HepG2 (cell line): ENCODE data around the gene CERS1. TPM values are rescaled to one million over a fixed set of nuclear protein-coding genes. Genes with fewer than 3 reads are reported as not detected.
A peak's percentile ranks its signal among the peaks of the same experiment; 100 is the strongest.

Experiments used
- ATAC-seq: fragments of 200-7000 bp; cut with Tn5 transposase; 3 replicates; pipeline ENCODE4 v1.9.1; 2020; ENCODE audit warnings: mild to moderate bottlenecking, moderate library complexity
- BruUV-seq: library from RNA; stranded (reverse); fragments of 400-500 nt; replicated peaks from 2 replicates; lab custom pipeline; 2021; lab: Mats Ljungman, UMichigan
- CTCF ChIA-PET: fragments of 300-600 bp; formaldehyde crosslinking; extraction: SDS; loops from one replicate; lab custom pipeline; 2021; ENCODE audit warnings: low total read pairs, inconsistent platforms, low intra/inter-chr PET ratio; lab: Yijun Ruan, JAX
- POLR2A ChIA-PET: fragments of 350-600 bp; sonication (Branson Sonifier 250); formaldehyde crosslinking; loops from one replicate; lab custom pipeline; 2020; ENCODE audit warnings: antibody characterized with exemption, inconsistent platforms; lab: Yijun Ruan, JAX
- DNase-seq: peaks from one replicate; pipeline ENCODE4 v3.0.0-alpha.2; 2015; ENCODE audit warnings: low spot score
- FAIRE-seq: peaks from 3 replicates; lab custom pipeline; 2011; peaks lifted over from hg19 to GRCh38; lab: Jason Lieb, UNC
- H2AFZ ChIP-seq: one replicate; pipeline ENCODE4 v1.6.1; 2011; ENCODE audit warnings: low read length, inconsistent platforms
- H3K27ac ChIP-seq: fragments of 300-600 bp; 3 replicates; pipeline ENCODE4 v1.8.0; 2011; ENCODE audit warnings: mixed run types, mild to moderate bottlenecking, mixed read lengths, low read length, inconsistent platforms; ENCODE audit not compliant: insufficient read depth; ENCODE audit errors: extremely low read length
- H3K27me3 ChIP-seq, 2 experiments: fragments of 200-600 bp in 1 of 2; 2 replicates in 1 of 2; 3 replicates in 1 of 2; pipeline versions ENCODE4 v1.6.0 to v1.8.0; 2011; ENCODE audit warnings: low read length in 2 of 2, mild to moderate bottlenecking in 2 of 2, moderate library complexity in 2 of 2, inconsistent platforms in 1 of 2; ENCODE audit not compliant: insufficient read depth in 2 of 2, control insufficient read depth in 1 of 2
- H3K36me3 ChIP-seq, 2 experiments: fragments of 200-600 bp in 1 of 2; replicated peaks in 1 of 2; 2 replicates in 1 of 2; 3 replicates in 1 of 2; pipeline versions ENCODE4 v1.5.1 to v1.8.0; 2011; ENCODE audit warnings: low read length in 2 of 2, inconsistent platforms in 1 of 2; ENCODE audit not compliant: insufficient read depth in 2 of 2, control insufficient read depth in 1 of 2
- H3K4me1 ChIP-seq: 2 replicates; pipeline ENCODE4 v1.5.1; 2012; ENCODE audit warnings: low read length, inconsistent platforms; ENCODE audit not compliant: insufficient read depth
- H3K4me2 ChIP-seq: 2 replicates; pipeline ENCODE4 v1.6.0; 2011; ENCODE audit warnings: low read depth, low read length, inconsistent platforms
- H3K4me3 ChIP-seq, 3 experiments: fragments of 200-600 bp in 1 of 3; sonication (generic), shearing (Covaris generic) in 1 of 3; replicated peaks in 1 of 3; 2 replicates each; pipeline ENCODE4 v1.5.1; 2011 to 2016; ENCODE audit warnings: low read length in 3 of 3, inconsistent platforms in 2 of 3, low read depth in 2 of 3, mild to moderate bottlenecking in 2 of 3, control low read depth in 1 of 3, mixed read lengths in 1 of 3; ENCODE audit not compliant: insufficient read depth in 1 of 3
- H3K79me2 ChIP-seq: one replicate; pipeline ENCODE4 v1.6.1; 2011; ENCODE audit warnings: low read length, inconsistent platforms; ENCODE audit not compliant: insufficient read depth
- H3K9ac ChIP-seq: 2 replicates; pipeline ENCODE4 v1.6.0; 2011; ENCODE audit warnings: mild to moderate bottlenecking, low read depth, low read length, inconsistent platforms; ENCODE audit not compliant: insufficient read depth
- H3K9me3 ChIP-seq: 2 replicates; pipeline ENCODE4 v1.5.1; 2012; ENCODE audit warnings: mild to moderate bottlenecking, low read length
- H4K20me1 ChIP-seq: 2 replicates; pipeline ENCODE4 v1.6.0; 2011; ENCODE audit warnings: inconsistent platforms, mild to moderate bottlenecking, low read length, moderate library complexity; ENCODE audit not compliant: insufficient read depth
- HMG20A ChIP-seq: IDR thresholded peaks from 2 replicates; pipeline ENCODE4 v1.6.1; 2016; ENCODE audit warnings: borderline replicate concordance
- MAX ChIP-seq: IDR thresholded peaks from 2 replicates; pipeline ENCODE4 v1.6.1; 2012; ENCODE audit warnings: inconsistent platforms
- PRDM4 ChIP-seq: sonication (generic); formaldehyde crosslinking; IDR thresholded peaks from 2 replicates; pipeline ENCODE4 v1.9.0; 2021; ENCODE audit warnings: missing genetic modification reagents, borderline replicate concordance
- SRF ChIP-seq: IDR thresholded peaks from 2 replicates; pipeline ENCODE4 v1.6.1; 2011; ENCODE audit warnings: mild to moderate bottlenecking, low read depth, low read length, moderate library complexity
- ZFY ChIP-seq: sonication (generic); formaldehyde crosslinking; IDR thresholded peaks from 2 replicates; pipeline ENCODE4 v1.4.0; 2020; ENCODE audit warnings: missing genetic modification reagents
- ZNF3 ChIP-seq: IDR thresholded peaks from 2 replicates; pipeline ENCODE4 v1.7.0; 2017; ENCODE audit warnings: inconsistent platforms
- ZNF646 ChIP-seq: sonication (generic); formaldehyde crosslinking; IDR thresholded peaks from 2 replicates; pipeline ENCODE4 v1.9.0; 2021; ENCODE audit warnings: mild to moderate bottlenecking, missing genetic modification reagents
- ZNF720 ChIP-seq: sonication (generic); formaldehyde crosslinking; IDR thresholded peaks from 2 replicates; pipeline ENCODE4 v1.4.0; 2020; ENCODE audit warnings: missing genetic modification reagents
- ZNF747 ChIP-seq: sonication (generic); formaldehyde crosslinking; IDR thresholded peaks from 2 replicates; pipeline ENCODE4 v1.8.1; 2023; ENCODE audit warnings: missing genetic modification reagents, mild to moderate bottlenecking, borderline replicate concordance
- ZNF770 ChIP-seq: sonication (generic); formaldehyde crosslinking; IDR thresholded peaks from 2 replicates; pipeline ENCODE4 v1.5.0; 2020; ENCODE audit warnings: mild to moderate bottlenecking, missing genetic modification reagents
- ZNF841 ChIP-seq: sonication (generic); formaldehyde crosslinking; IDR thresholded peaks from 2 replicates; pipeline ENCODE4 v1.8.1; 2023; ENCODE audit warnings: missing genetic modification reagents, borderline replicate concordance
- WGBS: methylation state at CpG from one replicate; pipeline ENCODE4 v1.1.6; 2017; ENCODE audit warnings: low lambda C conversion rate; 5-methylcytosine and 5-hydroxymethylcytosine counted together
- in situ Hi-C: cut with HindIII; loops from 2 replicates; pipeline ENCODE4 v1.10.0; 2017; ENCODE audit warnings: low pct_unique_long_range_greater_than_20kb; ENCODE audit not compliant: extremely low pct_ligation_motif_present
- intact Hi-C: fragments of 100-400 bp; cut with micrococcal nuclease; formaldehyde crosslinking; loops from one replicate; pipeline ENCODE4 v1.10.0; 2022; ENCODE audit not compliant: unreplicated experiment
- polyA plus RNA-seq, 8 experiments: library from polyadenylated mRNA; depleted of rRNA in 3 of 8; stranded (reverse) in 7 of 8; unstranded in 1 of 8; fragments of >200 nt; fragmentation: Illumina TruSeq in 4 of 8; extraction: Trizol in 4 of 8; gene quantifications; 2 replicates each; pipeline versions ENCODE4 v1.2.1 to v1.2.3, GENCODE V29; 2011 to 2016; ENCODE audit warnings: low read depth in 4 of 8, missing spikeins in 1 of 8, mixed read lengths in 1 of 8; ENCODE audit not compliant: insufficient read depth in 1 of 8
- total RNA-seq, 5 experiments: library from RNA; depleted of rRNA; stranded (reverse); fragments of >200 nt; fragmentation: Illumina TruSeq; extraction: Trizol; gene quantifications; 2 replicates each; pipeline ENCODE4 v1.2.3, GENCODE V29; 2016; ENCODE audit warnings: low read depth in 1 of 5

The CERS1 gene
- total and polyA plus RNA-seq, 2 of the 13 experiments (the other 11 are each of a cell fraction or from before 2014, with no cell fraction given): 4.6 to 9.8 TPM

- H3K4me1 ChIP-seq: peaks cover 50% of the 10 kb centered on the region
- H3K27ac ChIP-seq: peak overlapping the region; percentile 75
- in situ Hi-C loops: no loop called here
- 2% methylated on average over 50 of the region's 69 CpGs for WGBS
- peaks cover 0 to 21% of the 10 kb centered on the region in 2 experiments; a peak in 3 of 5 replicates for H3K36me3 ChIP-seq
- peak overlapping the region; percentile 74 to 80 (median 80) for H3K4me3 ChIP-seq
- no peaks in the 10 kb centered on the region for H3K9me3 ChIP-seq
- H3K79me2 ChIP-seq: peaks cover 56% of the 10 kb centered on the region
- ChIA-PET POLR2A (interaction anchor here (1.1 to 2.4 kb wide), 7 partner anchors 8 to 274 kb away, joined by 3 to 23 read pairs (median 4); partner anchors contain the start of genes COMP, COPE and DDX49), CTCF (no interaction called here)
- intact Hi-C loops: loop anchor here (5.0 kb wide), 1 partner anchor 35 kb away; no protein-coding TSS in a partner anchor
- BruUV-seq: TSS peak; percentile 45
- peaks cover 0 to 1% of the 10 kb centered on the region in 2 experiments; a peak in 1 of 5 replicates for H3K27me3 ChIP-seq
- H3K9ac ChIP-seq: peak overlapping the region; percentile 96
- peaks cover 44% of the 10 kb centered on the region for H4K20me1 ChIP-seq
- peak; percentile 76 for ATAC-seq
- no peak overlapping the region for H2AFZ ChIP-seq
- no peak for FAIRE-seq
- peak overlapping the region; percentile 95 for H3K4me2 ChIP-seq
- DNase-seq: peak; percentile 46
- no peak for TF ChIP-seq ZNF646 (CRISPR knock-in tag)
- TF ChIP-seq ZNF747 (CRISPR knock-in tag): 0 out of 2 replicates have a peak, but pooled peaks have one; percentile 36
- TF ChIP-seq ZNF770 (CRISPR knock-in tag): no peak
- TF ChIP-seq HMG20A (CRISPR knock-in tag): no peak
- no peak for TF ChIP-seq ZNF841 (CRISPR knock-in tag)
- TF ChIP-seq MAX: peak; percentile 11; the same call in 1 of the 2 replicates
- peak; percentile 8 for TF ChIP-seq ZFY (CRISPR knock-in tag)
- no peak for TF ChIP-seq ZNF3 (CRISPR knock-in tag)
- no peak for TF ChIP-seq ZNF720 (CRISPR knock-in tag)
- no peak for TF ChIP-seq SRF
- no peak for TF ChIP-seq PRDM4
Observed at GRCh38 chr19:18832306-18833140, 63.4 kb downstream of the CERS1 start.
